Karpas-422 (cell line): ENCODE measurements around the gene CACNA1E. TPM values are rescaled to one million over a fixed set of nuclear protein-coding genes. Genes with fewer than 3 reads are reported as not detected.
"Not testable (repeated sequence)": the region's sequence is repeated elsewhere in the genome, so short reads cannot be mapped to it uniquely, and the experiment has no call there.

ENCODE experiments used
- DNase-seq: peaks from one replicate; pipeline ENCODE4 v3.0.0-alpha.2; 2015
- H2AFZ ChIP-seq: fragments of 200-600 bp; sonication (generic); 2 replicates; pipeline ENCODE4 v1.6.1; 2014; ENCODE audit warnings: antibody characterized with exemption, low read length, mixed read lengths
- H3K27ac ChIP-seq: fragments of 200-600 bp; sonication (generic); 2 replicates; pipeline ENCODE4 v1.5.1; 2014; ENCODE audit warnings: mild to moderate bottlenecking, low read length, moderate library complexity
- H3K27me3 ChIP-seq: fragments of 200-600 bp; sonication (generic); 2 replicates; pipeline ENCODE4 v1.6.1; 2014; ENCODE audit warnings: low read length, mixed read lengths
- H3K36me3 ChIP-seq: fragments of 200-600 bp; sonication (generic); 2 replicates; pipeline ENCODE4 v1.6.1; 2014; ENCODE audit warnings: low read length, mixed read lengths; ENCODE audit not compliant: insufficient read depth
- H3K4me1 ChIP-seq: fragments of 200-600 bp; sonication (generic); 2 replicates; pipeline ENCODE4 v1.6.1; 2014; ENCODE audit warnings: mild to moderate bottlenecking, low read length, mixed read lengths
- H3K4me2 ChIP-seq: fragments of 200-600 bp; sonication (generic); 2 replicates; pipeline ENCODE4 v1.6.1; 2014; ENCODE audit warnings: low read length, low read depth, mild to moderate bottlenecking; ENCODE audit not compliant: poor library complexity, severe bottlenecking
- H3K4me3 ChIP-seq: fragments of 200-600 bp; sonication (generic); 2 replicates; pipeline ENCODE4 v1.5.1; 2014; ENCODE audit warnings: mild to moderate bottlenecking, antibody characterized with exemption, low read length, mixed read lengths
- H3K79me2 ChIP-seq: fragments of 200-600 bp; sonication (generic); 2 replicates; pipeline ENCODE4 v1.6.1; 2014; ENCODE audit warnings: mild to moderate bottlenecking, low read length, mixed read lengths
- H3K9ac ChIP-seq: fragments of 200-600 bp; sonication (generic); 2 replicates; pipeline ENCODE4 v1.6.0; 2014; ENCODE audit warnings: low read length
- H3K9me2 ChIP-seq: fragments of 200-600 bp; sonication (generic), shearing (Covaris generic); replicated peaks from 2 replicates; pipeline ENCODE4 v1.6.0; 2014; ENCODE audit warnings: mild to moderate bottlenecking, low read length, moderate library complexity; ENCODE audit not compliant: insufficient read depth
- H3K9me3 ChIP-seq: fragments of 300-700, 200-600 bp; sonication (generic); 2 replicates; pipeline ENCODE4 v1.6.1; 2014; ENCODE audit warnings: low read length, mixed read lengths
- H4K20me1 ChIP-seq: fragments of 200-600 bp; sonication (generic); 2 replicates; pipeline ENCODE4 v1.6.1; 2014; ENCODE audit warnings: mild to moderate bottlenecking, antibody characterized with exemption, low read length, low read depth; ENCODE audit not compliant: insufficient read depth
- total RNA-seq: library from RNA; depleted of rRNA; stranded (reverse); fragments of >200 nt; shearing (Covaris generic); gene quantifications from 2 replicates; pipeline ENCODE4 v1.2.3, GENCODE V29; 2014; ENCODE audit warnings: low replicate concordance

Gene CACNA1E
- total RNA-seq, 1 experiment from 2014 or later = not detected

DNA sequence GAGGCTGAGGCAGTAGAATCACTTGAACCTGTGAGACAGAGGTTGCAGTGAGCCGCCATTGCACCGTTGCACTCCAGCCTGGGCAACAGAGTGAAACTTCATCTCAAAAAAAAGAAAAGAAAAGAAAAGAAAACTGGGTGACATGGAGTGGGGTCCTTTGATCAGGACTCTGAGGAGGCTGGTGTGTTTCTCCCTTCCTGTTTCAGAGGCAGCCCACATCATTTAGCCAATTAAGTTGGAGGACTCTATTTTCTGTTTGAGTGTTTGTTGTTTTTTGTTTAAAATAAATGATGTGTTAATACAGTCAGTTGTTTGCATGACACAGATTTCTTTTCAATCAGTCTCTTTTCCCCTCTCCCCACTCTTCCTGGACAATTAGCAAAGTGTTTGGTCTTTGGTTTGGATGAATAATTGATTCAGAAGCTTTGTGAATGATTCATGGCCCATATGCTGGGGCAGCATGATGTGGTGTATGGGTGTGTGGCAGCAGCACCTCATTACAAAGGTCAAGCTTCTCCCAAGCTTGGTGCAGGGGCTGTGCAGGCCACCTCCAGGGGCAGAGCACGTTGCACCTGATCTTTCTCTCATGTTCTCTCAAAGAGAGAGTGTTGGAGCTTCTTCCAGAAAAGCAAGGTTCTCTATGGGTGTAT lies 48.8 kb downstream of the CACNA1E start:
- no peak overlapping the region for H3K27ac ChIP-seq
- no peak overlapping the region for H3K9ac ChIP-seq
- no peak for DNase-seq
- no peaks in the 10 kb centered on the region for H3K4me1 ChIP-seq
- no peak overlapping the region for H3K4me2 ChIP-seq
- H3K79me2 ChIP-seq = no peaks in the 10 kb centered on the region
- no peaks in the 10 kb centered on the region for H3K27me3 ChIP-seq
- no peak overlapping the region for H2AFZ ChIP-seq
- no peaks in the 10 kb centered on the region for H3K36me3 ChIP-seq
- no peaks in the 10 kb centered on the region for H4K20me1 ChIP-seq
- no peak overlapping the region for H3K4me3 ChIP-seq
- H3K9me3 ChIP-seq = no peaks in the 10 kb centered on the region
- no peaks in the 10 kb centered on the region for H3K9me2 ChIP-seq

DNA sequence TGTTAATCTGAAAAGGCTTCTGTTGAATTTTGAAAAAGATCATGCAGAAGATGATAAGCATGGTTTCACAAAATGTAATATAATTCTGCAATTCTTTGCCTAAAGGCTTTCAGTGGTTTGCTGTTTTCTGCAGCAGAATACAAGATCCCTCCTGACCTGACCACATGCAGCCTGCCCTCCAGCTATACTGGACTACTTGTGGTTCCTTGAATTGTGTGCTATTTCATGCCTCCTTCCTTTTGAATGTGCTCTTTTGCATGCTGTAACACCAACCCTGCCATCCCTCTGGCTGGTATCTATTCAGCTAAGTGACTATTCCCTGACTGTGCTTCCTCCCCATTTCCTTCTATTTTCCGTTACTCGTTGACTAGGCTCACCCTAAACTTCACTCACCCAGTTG lies 55.5 kb downstream of the CACNA1E start:
- no peaks in the 10 kb centered on the region for H3K9me2 ChIP-seq
- no peaks in the 10 kb centered on the region for H3K79me2 ChIP-seq
- no peak overlapping the region for H2AFZ ChIP-seq
- no peak overlapping the region for H3K27ac ChIP-seq
- no peak overlapping the region for H3K9ac ChIP-seq
- no peaks in the 10 kb centered on the region for H3K9me3 ChIP-seq
- no peak overlapping the region for H3K4me2 ChIP-seq
- H3K27me3 ChIP-seq = 0 out of 2 replicates have a peak, but pooled peaks cover 5% of the 10 kb centered on the region
- H4K20me1 ChIP-seq = no peaks in the 10 kb centered on the region
- no peaks in the 10 kb centered on the region for H3K4me1 ChIP-seq
- no peak for DNase-seq
- no peak overlapping the region for H3K4me3 ChIP-seq
- no peaks in the 10 kb centered on the region for H3K36me3 ChIP-seq

DNA sequence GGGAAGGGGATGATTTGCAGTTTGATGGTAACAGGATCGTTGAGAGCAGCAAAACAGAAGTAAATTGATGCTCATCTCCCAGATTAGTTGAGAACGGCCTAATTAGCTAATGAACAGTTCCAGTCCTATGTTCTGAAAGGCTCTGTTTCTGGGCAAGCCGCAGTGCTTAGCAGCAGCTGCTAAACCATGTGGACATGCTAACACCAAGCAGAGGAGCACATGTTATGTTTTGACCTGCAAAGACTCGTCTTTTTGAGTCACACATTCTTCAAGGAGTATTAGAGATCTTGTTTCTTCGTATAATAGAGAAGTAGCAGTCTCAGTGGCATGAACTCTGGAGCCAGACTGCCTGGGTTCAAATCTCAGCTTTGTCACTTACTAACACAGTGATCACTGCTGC lies 58.1 kb downstream of the CACNA1E start:
- Histone ChIP-seq H3K9ac (no peak overlapping the region), H3K4me3 (no peak overlapping the region), H3K9me2 (no peaks in the 10 kb centered on the region), H4K20me1 (no peaks in the 10 kb centered on the region), H3K79me2 (no peaks in the 10 kb centered on the region), H3K4me2 (no peak overlapping the region), H3K27me3 (0 out of 2 replicates have a peak, but pooled peaks cover 5% of the 10 kb centered on the region), H3K27ac (no peak overlapping the region), H3K9me3 (no peaks in the 10 kb centered on the region), H2AFZ (no peak overlapping the region), H3K36me3 (no peaks in the 10 kb centered on the region), H3K4me1 (no peaks in the 10 kb centered on the region)
- DNase-seq = no peak

DNA sequence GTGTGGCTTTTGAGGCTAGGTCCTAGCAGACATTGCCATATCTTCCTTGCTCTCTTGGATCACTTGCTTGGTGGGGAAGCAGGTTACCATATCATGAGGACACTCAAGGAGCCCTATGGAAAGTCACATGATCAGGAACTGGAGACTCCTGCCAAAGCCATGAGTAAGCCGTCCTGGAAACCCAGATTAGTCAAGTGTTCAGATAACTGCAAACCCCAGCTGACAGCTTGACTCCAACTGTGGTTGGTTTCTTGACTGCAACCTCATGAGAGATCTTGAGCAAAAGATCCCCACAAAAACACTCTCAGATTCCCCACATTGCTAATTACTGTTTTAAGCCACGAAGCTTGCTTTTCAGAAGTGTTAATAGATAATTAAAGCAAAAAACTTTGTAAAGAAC lies 58.6 kb downstream of the CACNA1E start:
- DNase-seq = no peak
- H3K27me3 ChIP-seq = 0 out of 2 replicates have a peak, but pooled peaks cover 5% of the 10 kb centered on the region
- no peaks in the 10 kb centered on the region for H3K36me3 ChIP-seq
- no peak overlapping the region for H2AFZ ChIP-seq
- no peaks in the 10 kb centered on the region for H3K4me1 ChIP-seq
- no peak overlapping the region for H3K27ac ChIP-seq
- H3K9ac ChIP-seq = no peak overlapping the region
- no peaks in the 10 kb centered on the region for H4K20me1 ChIP-seq
- no peak overlapping the region for H3K4me3 ChIP-seq
- no peak overlapping the region for H3K4me2 ChIP-seq
- H3K79me2 ChIP-seq = no peaks in the 10 kb centered on the region
- no peaks in the 10 kb centered on the region for H3K9me2 ChIP-seq
- no peaks in the 10 kb centered on the region for H3K9me3 ChIP-seq

DNA sequence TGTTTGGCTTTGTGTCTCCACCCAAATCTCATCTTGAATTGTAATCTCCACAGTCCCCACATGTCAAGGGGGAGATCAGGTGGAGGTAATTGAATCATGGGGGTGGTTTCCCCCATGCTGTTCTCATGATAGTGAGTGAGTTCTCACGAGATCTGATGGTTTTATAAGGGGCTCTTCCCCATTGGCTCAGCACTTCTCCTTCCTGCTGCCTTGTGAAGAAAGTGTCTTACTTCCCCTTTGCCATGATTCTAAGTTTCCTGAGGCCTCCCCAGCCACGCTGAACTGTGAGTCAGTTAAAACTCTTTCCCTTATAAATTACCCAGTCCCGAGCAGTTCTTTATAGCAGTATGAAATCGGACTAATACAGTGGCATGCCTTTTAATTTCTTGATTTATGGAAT lies 59.1 kb downstream of the CACNA1E start:
- not testable (repeated sequence) for H3K79me2 ChIP-seq, H2AFZ ChIP-seq, H3K9ac ChIP-seq, H3K4me2 ChIP-seq, H3K9me2 ChIP-seq, H3K36me3 ChIP-seq, H3K27ac ChIP-seq, H3K9me3 ChIP-seq, H3K27me3 ChIP-seq, H3K4me3 ChIP-seq, H3K4me1 ChIP-seq, H4K20me1 ChIP-seq
- DNase-seq = peak; percentile 42

DNA sequence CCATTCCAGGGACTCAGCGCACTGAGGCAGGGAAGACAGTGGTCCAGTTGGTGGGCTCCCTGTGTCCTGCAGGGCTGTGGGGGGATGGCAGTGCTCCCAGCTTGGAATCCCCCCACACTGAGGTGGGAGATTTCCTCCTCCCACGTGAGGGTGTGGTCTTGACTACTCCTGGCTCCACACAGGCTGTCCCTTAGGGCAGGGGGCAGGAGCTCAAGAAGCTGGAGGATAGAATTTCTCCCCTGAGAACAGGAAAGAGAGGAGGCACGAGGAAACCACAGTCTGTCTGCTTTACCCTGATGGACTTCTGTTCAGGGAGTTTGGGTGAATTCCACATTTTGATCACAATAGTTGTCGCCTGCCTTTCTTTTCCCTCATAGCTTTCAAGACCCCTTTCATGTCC lies 62.1 kb downstream of the CACNA1E start:
- Histone ChIP-seq H3K36me3 (no peaks in the 10 kb centered on the region), H4K20me1 (no peaks in the 10 kb centered on the region), H3K4me1 (no peaks in the 10 kb centered on the region), H3K27ac (no peak overlapping the region), H3K79me2 (no peaks in the 10 kb centered on the region), H3K9me2 (no peaks in the 10 kb centered on the region), H3K9ac (no peak overlapping the region), H2AFZ (no peak overlapping the region), H3K4me2 (no peak overlapping the region), H3K27me3 (0 out of 2 replicates have a peak, but pooled peaks cover 5% of the 10 kb centered on the region), H3K9me3 (no peaks in the 10 kb centered on the region), H3K4me3 (no peak overlapping the region)
- DNase-seq = no peak

DNA sequence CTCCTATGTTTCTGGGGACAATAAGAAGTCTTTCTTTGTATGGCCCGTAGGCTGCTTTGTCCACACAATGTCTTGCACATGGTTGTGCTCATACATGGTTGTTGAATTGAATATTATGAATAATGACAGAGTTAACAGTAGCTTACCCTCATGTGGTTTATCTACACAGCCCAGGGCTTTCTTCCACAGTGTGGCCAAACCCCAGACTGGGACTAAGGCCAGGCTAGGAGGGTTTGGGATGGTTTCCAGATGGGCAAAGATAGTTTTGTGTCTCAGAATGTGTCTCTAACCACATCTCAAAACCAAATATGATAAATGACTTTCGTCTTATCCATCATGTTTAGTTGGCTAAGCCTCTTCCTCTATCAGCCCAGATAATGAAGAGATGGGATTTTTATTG lies 65.2 kb downstream of the CACNA1E start:
- no peak overlapping the region for H2AFZ ChIP-seq
- H3K79me2 ChIP-seq = no peaks in the 10 kb centered on the region
- no peaks in the 10 kb centered on the region for H3K9me2 ChIP-seq
- H3K4me3 ChIP-seq = no peak overlapping the region
- H3K9me3 ChIP-seq = no peaks in the 10 kb centered on the region
- no peak overlapping the region for H3K27ac ChIP-seq
- H3K9ac ChIP-seq = no peak overlapping the region
- no peaks in the 10 kb centered on the region for H3K36me3 ChIP-seq
- no peak for DNase-seq
- H3K4me2 ChIP-seq = no peak overlapping the region
- H3K4me1 ChIP-seq = no peaks in the 10 kb centered on the region
- H3K27me3 ChIP-seq = no peaks in the 10 kb centered on the region
- no peaks in the 10 kb centered on the region for H4K20me1 ChIP-seq

DNA sequence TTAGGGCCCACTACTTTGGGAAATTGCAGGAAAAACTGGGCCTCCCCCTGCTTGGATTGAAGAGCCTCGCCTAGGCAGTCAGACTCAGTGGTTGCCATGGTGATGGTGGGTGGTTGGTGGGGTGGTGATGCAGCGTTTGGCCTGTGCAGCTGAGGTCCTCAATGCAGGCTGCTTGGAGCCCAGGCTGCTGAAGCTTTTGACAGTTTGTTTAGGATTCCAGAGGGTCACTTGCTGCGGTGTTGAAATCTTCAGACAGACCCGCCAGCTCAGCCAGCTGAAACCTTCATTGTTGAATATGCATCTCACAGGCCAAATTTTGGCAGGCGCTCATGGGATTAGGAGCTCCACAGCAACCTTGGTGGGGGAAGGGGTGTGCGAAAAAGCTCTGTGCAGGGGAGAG lies 67.9 kb downstream of the CACNA1E start:
- no peak overlapping the region for H2AFZ ChIP-seq
- H3K4me3 ChIP-seq = no peak overlapping the region
- no peak overlapping the region for H3K9ac ChIP-seq
- H3K4me1 ChIP-seq = no peaks in the 10 kb centered on the region
- no peaks in the 10 kb centered on the region for H3K36me3 ChIP-seq
- H3K9me2 ChIP-seq = no peaks in the 10 kb centered on the region
- no peaks in the 10 kb centered on the region for H4K20me1 ChIP-seq
- H3K4me2 ChIP-seq = no peak overlapping the region
- no peak for DNase-seq
- H3K27me3 ChIP-seq = no peaks in the 10 kb centered on the region
- H3K9me3 ChIP-seq = no peaks in the 10 kb centered on the region
- no peaks in the 10 kb centered on the region for H3K79me2 ChIP-seq
- H3K27ac ChIP-seq = no peak overlapping the region
